A549 (cell line): Measurements from ENCODE around the gene TGIF2. TPM values are rescaled to one million over a fixed set of nuclear protein-coding genes. Genes with fewer than 3 reads are reported as not detected.

Experiments
- ATAC-seq, 2 experiments: fragments of 200-7000 bp in 1 of 2; fragments of >200 bp in 1 of 2; cut with Nextera tagmentation in 1 of 2; cut with Tn5 transposase in 1 of 2; 3 replicates each; pipeline versions ENCODE4 v1.8.0 to v1.9.1; 2018 to 2020; ENCODE audit warnings: mild to moderate bottlenecking in 1 of 2, moderate library complexity in 1 of 2
- CTCF ChIA-PET: fragments of 300-600 bp; sonication (Branson Sonifier 250); formaldehyde crosslinking; extraction: SDS; loops from one replicate; lab custom pipeline; 2021; ENCODE audit warnings: antibody characterized with exemption, inconsistent platforms; lab: Yijun Ruan, JAX
- POLR2A ChIA-PET: fragments of 350-600 bp; formaldehyde crosslinking; extraction: SDS; loops from one replicate; lab custom pipeline; 2021; ENCODE audit warnings: antibody characterized with exemption, inconsistent platforms; lab: Yijun Ruan, JAX
- DNase-seq, 2 experiments: peaks; one replicate each; pipeline versions ENCODE4 v3.0.0 to v3.0.0-alpha.2; 2011 to 2016; ENCODE audit warnings: low read depth in 1 of 2, low spot score in 1 of 2
- FAIRE-seq: peaks from 2 replicates; lab custom pipeline; 2011; peaks lifted over from hg19 to GRCh38; lab: Jason Lieb, UNC
- H3K27ac ChIP-seq, 2 experiments: fragments of >200 bp; sonication (Bioruptor Twin); formaldehyde crosslinking; 3 replicates each; pipeline ENCODE4 v1.5.1; 2016 to 2017
- H3K4me1 ChIP-seq: fragments of >200 bp; sonication (Bioruptor Twin); formaldehyde crosslinking; 3 replicates; pipeline ENCODE4 v1.6.1; 2016
- H3K4me2 ChIP-seq: fragments of >200 bp; sonication (Bioruptor Twin); formaldehyde crosslinking; 3 replicates; pipeline ENCODE4 v1.6.1; 2016
- H3K4me3 ChIP-seq: fragments of >200 bp; sonication (Bioruptor Twin); formaldehyde crosslinking; 3 replicates; pipeline ENCODE4 v1.5.1; 2016
- H3K9me3 ChIP-seq: fragments of >200 bp; sonication (Bioruptor Twin); formaldehyde crosslinking; 3 replicates; pipeline ENCODE4 v1.6.1; 2016
- BHLHE40 ChIP-seq: IDR thresholded peaks from 2 replicates; pipeline ENCODE4 v1.6.1; 2012; ENCODE audit warnings: low read depth, low read length, inconsistent platforms
- CBX2 ChIP-seq: fragments of 200-600 bp; sonication (generic); IDR thresholded peaks from 2 replicates; pipeline ENCODE4 v1.6.1; 2016; ENCODE audit warnings: low read depth, mild to moderate bottlenecking, borderline replicate concordance
- CEBPB ChIP-seq, 2 experiments: fragments of >200 bp in 1 of 2; sonication (Bioruptor Twin) in 1 of 2; formaldehyde crosslinking in 1 of 2; IDR thresholded peaks; 2 replicates each; pipeline ENCODE4 v1.6.1; 2012 to 2016
- EHF ChIP-seq: fragments of 250-450 bp; sonication (Bioruptor Pico); IDR thresholded peaks from 2 replicates; pipeline ENCODE4 v1.5.0; 2020; ENCODE audit warnings: mild to moderate bottlenecking
- ESRRA ChIP-seq: fragments of 150-350 bp; IDR thresholded peaks from 2 replicates; pipeline ENCODE4 v1.6.1; 2014; ENCODE audit warnings: mild to moderate bottlenecking, low read length, borderline replicate concordance
- FOSB ChIP-seq: fragments of 250-450 bp; sonication (Bioruptor Pico); IDR thresholded peaks from 2 replicates; pipeline ENCODE4 v1.5.0; 2020; ENCODE audit warnings: mild to moderate bottlenecking, moderate library complexity
- FOSL2 ChIP-seq, 2 experiments: fragments of 450-650 bp in 1 of 2; fragments of >200 bp in 1 of 2; sonication (Bioruptor Twin) in 1 of 2; formaldehyde crosslinking; IDR thresholded peaks; 2 replicates each; pipeline versions ENCODE4 v1.5.0 to v1.6.1; 2016 to 2020; ENCODE audit warnings: mild to moderate bottlenecking in 1 of 2, moderate library complexity in 1 of 2
- FOXS1 ChIP-seq: fragments of 250-450 bp; sonication (Bioruptor Pico); IDR thresholded peaks from 2 replicates; pipeline ENCODE4 v1.5.0; 2020; ENCODE audit warnings: mild to moderate bottlenecking, moderate library complexity
- GATA3 ChIP-seq: IDR thresholded peaks from 2 replicates; pipeline ENCODE4 v1.6.1; 2012; ENCODE audit warnings: borderline replicate concordance
- HOXA7 ChIP-seq: fragments of 250-450 bp; sonication (Bioruptor Pico); IDR thresholded peaks from 2 replicates; pipeline ENCODE4 v1.5.0; 2020; ENCODE audit warnings: mild to moderate bottlenecking, moderate library complexity
- HOXB5 ChIP-seq: fragments of 250-450 bp; sonication (Bioruptor Pico); IDR thresholded peaks from 2 replicates; pipeline ENCODE4 v1.5.0; 2020; ENCODE audit warnings: mild to moderate bottlenecking, moderate library complexity
- KDM1A ChIP-seq: fragments of 200-600 bp; sonication (generic); IDR thresholded peaks from 2 replicates; pipeline ENCODE4 v1.6.1; 2016; ENCODE audit warnings: low read depth, mild to moderate bottlenecking
- NPAS2 ChIP-seq: fragments of 250-450 bp; sonication (Bioruptor Pico); IDR thresholded peaks from 2 replicates; pipeline ENCODE4 v1.8.0; 2022; ENCODE audit warnings: mild to moderate bottlenecking, moderate library complexity, borderline replicate concordance
- NR3C1 ChIP-seq: fragments of >200 bp; sonication (Bioruptor Twin); formaldehyde crosslinking; IDR thresholded peaks from 3 replicates; pipeline ENCODE4 v1.6.1; 2017
- POLR2A ChIP-seq: IDR thresholded peaks from 2 replicates; pipeline ENCODE4 v1.6.1; 2012; ENCODE audit warnings: mild to moderate bottlenecking, low read length
- RARB ChIP-seq: fragments of 250-450 bp; sonication (Bioruptor Pico); IDR thresholded peaks from 2 replicates; pipeline ENCODE4 v1.8.0; 2021; ENCODE audit warnings: mild to moderate bottlenecking, moderate library complexity
- SMC3 ChIP-seq: fragments of >200 bp; sonication (Bioruptor Twin); formaldehyde crosslinking; IDR thresholded peaks from 3 replicates; pipeline ENCODE4 v1.6.1; 2018; ENCODE audit warnings: inconsistent platforms
- SREBF2 ChIP-seq: fragments of 450-650 bp; IDR thresholded peaks from 2 replicates; pipeline ENCODE4 v1.6.1; 2014; ENCODE audit warnings: mild to moderate bottlenecking, moderate library complexity
- TFCP2L1 ChIP-seq: fragments of 250-450 bp; sonication (Bioruptor Pico); IDR thresholded peaks from 2 replicates; pipeline ENCODE4 v1.5.0; 2021; ENCODE audit warnings: mild to moderate bottlenecking
- TP53 ChIP-seq: fragments of 250-450 bp; sonication (Bioruptor Pico); IDR thresholded peaks from 2 replicates; pipeline ENCODE4 v1.5.0; 2021; ENCODE audit warnings: mild to moderate bottlenecking, moderate library complexity
- ZC3H11A ChIP-seq: fragments of 450-650 bp; IDR thresholded peaks from 2 replicates; pipeline ENCODE4 v1.6.1; 2014; ENCODE audit warnings: antibody characterized with exemption, mild to moderate bottlenecking
- ZFP36 ChIP-seq: fragments of 450-650 bp; IDR thresholded peaks from 2 replicates; pipeline ENCODE4 v1.6.1; 2014; ENCODE audit warnings: borderline replicate concordance; ENCODE audit not compliant: partially characterized antibody
- WGBS: methylation state at CpG from one replicate; pipeline ENCODE4 v1.1.6; 2017; ENCODE audit errors: missing lambda C conversion rate; 5-methylcytosine and 5-hydroxymethylcytosine counted together
- polyA plus RNA-seq, 4 experiments: library from polyadenylated mRNA; depleted of rRNA in 3 of 4; stranded (reverse); fragments of >200 nt; fragmentation: RNase III in 1 of 4; extraction: RNeasy Plus Mini Kit Qiagen cat#74134 plus additional on column Dnase treatment in 1 of 4; gene quantifications; 2 replicates in 3 of 4; 3 replicates in 1 of 4; pipeline ENCODE4 v1.2.3, GENCODE V29; 2011 to 2017
- TF ChIP-seq, protein P1 (sequence below): fragments of >200 bp; sonication (Bioruptor Twin); formaldehyde crosslinking; IDR thresholded peaks from 2 replicates; pipeline ENCODE4 v1.6.1; 2016
- TF ChIP-seq, protein P2 (sequence below): IDR thresholded peaks from 2 replicates; pipeline ENCODE4 v1.6.1; 2012
- TF ChIP-seq, protein P3 (sequence below): IDR thresholded peaks from 2 replicates; pipeline ENCODE4 v1.6.1; 2012; ENCODE audit warnings: low read depth, borderline replicate concordance
- TF ChIP-seq, protein P4 (sequence below): fragments of 250-450 bp; sonication (Bioruptor Pico); IDR thresholded peaks from 2 replicates; pipeline ENCODE4 v1.5.0; 2020; ENCODE audit warnings: low read depth, mild to moderate bottlenecking, moderate library complexity
- TF ChIP-seq, protein P5 (sequence below): fragments of 450-650 bp; IDR thresholded peaks from 2 replicates; pipeline ENCODE4 v1.6.1; 2014; ENCODE audit warnings: antibody characterized with exemption

Gene TGIF2
- polyA plus RNA-seq, 2 of the 4 experiments (the other 2 are of a cell fraction), result 4.1 to 5.1 TPM

DNA sequence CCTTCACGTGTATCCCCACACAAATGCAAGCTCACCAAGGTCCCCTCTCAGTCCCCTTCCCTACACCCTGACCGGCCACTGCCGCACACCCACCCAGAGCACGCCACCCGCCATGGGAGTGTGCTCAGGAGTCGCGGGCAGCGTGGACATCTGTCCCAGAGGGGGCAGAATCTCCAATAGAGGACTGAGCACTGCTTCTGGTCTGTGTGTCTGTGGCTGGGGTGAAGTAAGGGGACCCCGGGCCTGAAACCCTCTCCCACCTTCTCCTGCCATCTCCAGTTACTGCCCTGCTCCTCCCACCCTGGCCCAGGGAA, 23.8 kb upstream of the TGIF2 start:
- H3K9me3 ChIP-seq, result no peaks in the 10 kb centered on the region
- H3K4me3 ChIP-seq, result no peak overlapping the region
- no peak for ATAC-seq
- ChIA-PET CTCF (interaction anchor here (1.1 to 2.1 kb wide), 4 partner anchors 56 to 205 kb away, joined by 3 to 6 read pairs (median 3); partner anchors contain the start of gene RAB5IF), POLR2A (no interaction called here)
- DNase-seq, result no peak
- FAIRE-seq, result no peak
- no peak overlapping the region for H3K27ac ChIP-seq
- WGBS, result 89% methylated on average over 5 of the region's 9 CpGs
- H3K4me2 ChIP-seq, result no peak overlapping the region
- no peaks in the 10 kb centered on the region for H3K4me1 ChIP-seq
- TF ChIP-seq POLR2A (no peak), NPAS2 (CRISPR knock-in tag) (no peak)
- TF ChIP-seq, protein P1, sequence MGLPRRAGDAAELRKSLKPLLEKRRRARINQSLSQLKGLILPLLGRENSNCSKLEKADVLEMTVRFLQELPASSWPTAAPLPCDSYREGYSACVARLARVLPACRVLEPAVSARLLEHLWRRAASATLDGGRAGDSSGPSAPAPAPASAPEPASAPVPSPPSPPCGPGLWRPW, result no peak

DNA sequence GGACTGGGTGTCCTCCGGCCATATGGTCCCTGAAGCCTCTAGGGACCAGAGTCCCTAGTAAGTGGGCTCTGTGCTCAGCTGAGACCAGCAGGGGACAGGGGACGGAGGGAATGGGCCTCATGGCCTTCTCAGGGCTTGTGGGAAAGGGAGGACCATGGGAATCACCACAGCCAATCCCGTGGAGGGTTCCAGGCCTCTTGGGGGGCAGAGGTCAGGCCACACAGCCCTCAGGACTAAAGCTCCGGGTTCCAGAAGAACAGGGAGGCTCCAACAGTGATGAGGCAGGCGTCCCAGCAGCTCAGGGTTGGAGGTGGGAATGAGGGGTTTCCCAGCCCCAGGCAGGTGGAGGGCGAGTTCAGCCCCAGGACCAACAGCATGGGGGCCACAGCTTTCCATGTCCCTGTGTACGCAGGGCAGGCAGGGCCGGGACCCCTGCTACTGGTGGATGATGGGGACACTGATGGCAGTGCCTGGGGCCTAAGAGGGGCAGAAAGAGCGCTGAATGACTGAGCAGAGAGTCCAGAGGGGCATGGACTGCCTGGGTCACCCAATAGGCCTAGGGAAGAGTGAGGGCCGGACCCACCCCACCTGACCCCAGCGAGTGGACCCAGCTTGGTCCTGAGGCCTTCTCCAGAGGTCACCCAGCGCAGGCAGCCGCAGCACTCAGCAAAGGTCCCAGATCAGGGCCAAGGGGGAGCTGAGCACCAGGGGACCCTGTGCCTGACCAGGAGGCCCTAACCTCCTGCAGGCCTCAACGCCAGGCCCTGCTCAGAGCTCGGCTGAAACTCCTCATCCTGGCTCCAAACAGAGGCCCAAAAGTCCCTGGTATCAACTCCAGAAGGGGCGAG, 23.2 kb upstream of the TGIF2 start:
- ChIA-PET CTCF (interaction anchor here (1.1 to 2.1 kb wide), 4 partner anchors 9 to 127 kb away, joined by 3 to 6 read pairs (median 4); partner anchors contain the start of genes MYL9 and RAB5IF), POLR2A (no interaction called here)
- no peaks in the 10 kb centered on the region for H3K9me3 ChIP-seq
- DNase-seq, result no peak
- TF ChIP-seq FOSB, result no peak
- no peak for TF ChIP-seq RARB (CRISPR knock-in tag)
- TF ChIP-seq SREBF2, result no peak
- no peak for TF ChIP-seq NR3C1
- TF ChIP-seq, protein P2, sequence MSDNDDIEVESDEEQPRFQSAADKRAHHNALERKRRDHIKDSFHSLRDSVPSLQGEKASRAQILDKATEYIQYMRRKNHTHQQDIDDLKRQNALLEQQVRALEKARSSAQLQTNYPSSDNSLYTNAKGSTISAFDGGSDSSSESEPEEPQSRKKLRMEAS, result no peak
- no peak for TF ChIP-seq SMC3
- TF ChIP-seq GATA3, result no peak
- no peak for TF ChIP-seq HOXB5
- TF ChIP-seq, all 56 proteins: peak for 0
- no peak for FAIRE-seq
- Histone ChIP-seq H3K4me1 (no peaks in the 10 kb centered on the region), H3K4me3 (no peak overlapping the region), H3K4me2 (no peak overlapping the region), H3K27ac (no peak overlapping the region)
- ATAC-seq, result peak in 1 of 2 experiments; percentile 15; a peak in 2 of 6 replicates
- 75% methylated on average over 10 of the region's 16 CpGs for WGBS

DNA sequence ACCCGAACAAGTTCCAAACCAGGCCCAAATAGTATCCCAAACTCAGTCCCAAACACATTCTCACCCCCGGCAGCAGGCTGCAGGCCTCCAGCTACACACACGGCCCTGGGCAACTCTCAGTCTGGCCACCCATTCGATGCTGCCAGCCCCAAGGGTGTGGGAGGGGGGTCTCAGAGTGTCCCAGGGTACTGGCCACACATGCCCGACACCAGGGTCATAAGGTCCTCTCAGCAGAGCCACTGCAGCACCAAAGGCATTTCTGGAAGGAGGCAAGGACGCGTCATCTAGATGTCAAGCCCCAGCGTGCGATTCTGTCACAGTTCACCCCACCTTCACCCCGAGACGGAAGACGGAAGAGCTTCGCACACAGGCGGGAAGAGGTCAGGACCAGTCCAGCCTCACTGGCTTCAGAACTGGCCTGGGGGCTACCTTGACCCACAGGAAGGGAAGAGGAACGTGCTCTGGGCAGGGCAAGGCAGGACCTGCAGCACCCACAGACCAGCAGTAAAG, 22.6 kb upstream of the TGIF2 start:
- no peak for DNase-seq
- no peak for FAIRE-seq
- Histone ChIP-seq H3K4me1 (no peaks in the 10 kb centered on the region), H3K4me3 (no peak overlapping the region), H3K4me2 (no peak overlapping the region), H3K27ac (no peak overlapping the region), H3K9me3 (no peaks in the 10 kb centered on the region)
- ChIA-PET CTCF (interaction anchor here (0.7 to 3.4 kb wide), 6 partner anchors 9 to 1111 kb away, joined by 3 to 21 read pairs (median 3); partner anchors contain the start of genes MYL9 and RAB5IF), POLR2A (no interaction called here)
- peak in 1 of 2 experiments; percentile 14; a peak in 1 of 6 replicates for ATAC-seq
- WGBS, result 75% methylated on average over 8 of the region's 15 CpGs
- TF ChIP-seq BHLHE40 (no peak), NPAS2 (CRISPR knock-in tag) (no peak), FOXS1 (CRISPR knock-in tag) (no peak), CEBPB (IDR thresholded peaks at IDR 0.05) (no peak), EHF (CRISPR knock-in tag) (no peak)
- TF ChIP-seq, protein P3, sequence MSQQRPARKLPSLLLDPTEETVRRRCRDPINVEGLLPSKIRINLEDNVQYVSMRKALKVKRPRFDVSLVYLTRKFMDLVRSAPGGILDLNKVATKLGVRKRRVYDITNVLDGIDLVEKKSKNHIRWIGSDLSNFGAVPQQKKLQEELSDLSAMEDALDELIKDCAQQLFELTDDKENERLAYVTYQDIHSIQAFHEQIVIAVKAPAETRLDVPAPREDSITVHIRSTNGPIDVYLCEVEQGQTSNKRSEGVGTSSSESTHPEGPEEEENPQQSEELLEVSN, result no peak
- TF ChIP-seq, protein P4, sequence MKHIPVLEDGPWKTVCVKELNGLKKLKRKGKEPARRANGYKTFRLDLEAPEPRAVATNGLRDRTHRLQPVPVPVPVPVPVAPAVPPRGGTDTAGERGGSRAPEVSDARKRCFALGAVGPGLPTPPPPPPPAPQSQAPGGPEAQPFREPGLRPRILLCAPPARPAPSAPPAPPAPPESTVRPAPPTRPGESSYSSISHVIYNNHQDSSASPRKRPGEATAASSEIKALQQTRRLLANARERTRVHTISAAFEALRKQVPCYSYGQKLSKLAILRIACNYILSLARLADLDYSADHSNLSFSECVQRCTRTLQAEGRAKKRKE, result no peak
- TF ChIP-seq, protein P2, result no peak

DNA sequence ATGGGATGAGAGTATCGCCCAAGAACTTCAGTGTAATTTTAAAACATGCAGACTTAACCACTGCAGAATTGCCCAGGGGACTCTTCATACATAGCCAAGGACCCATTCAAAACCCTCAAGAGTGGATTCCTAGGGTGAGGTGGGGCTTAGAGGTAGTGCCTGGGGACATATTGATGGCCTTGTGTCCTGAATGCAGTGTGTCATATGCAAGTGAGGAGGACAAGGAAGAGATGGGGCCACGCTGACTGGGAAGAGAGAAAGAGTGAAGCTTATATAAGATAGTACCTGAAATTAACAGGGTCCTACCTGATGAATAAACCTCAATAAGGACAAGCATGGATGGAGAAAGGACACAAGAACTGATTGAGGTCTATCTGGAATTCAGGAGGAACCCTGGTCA, 18.1 kb upstream of the TGIF2 start:
- no peaks in the 10 kb centered on the region for H3K4me1 ChIP-seq
- ATAC-seq (no peak), FAIRE-seq (no peak)
- H3K27ac ChIP-seq, result no peak overlapping the region
- TF ChIP-seq KDM1A (no peak), TP53 (CRISPR knock-in tag) (no peak), HOXA7 (CRISPR knock-in tag) (no peak), CBX2 (no peak), FOSB (no peak), ESRRA (no peak), TFCP2L1 (CRISPR knock-in tag) (no peak), SREBF2 (no peak), ZC3H11A (no peak), ZFP36 (no peak), EHF (CRISPR knock-in tag) (no peak), FOSL2 (IDR thresholded peaks at IDR 0.05) (no peak), FOSL2 (CRISPR knock-in tag; IDR thresholded peaks at IDR 0.05) (no peak), BHLHE40 (no peak)
- TF ChIP-seq, protein P5, sequence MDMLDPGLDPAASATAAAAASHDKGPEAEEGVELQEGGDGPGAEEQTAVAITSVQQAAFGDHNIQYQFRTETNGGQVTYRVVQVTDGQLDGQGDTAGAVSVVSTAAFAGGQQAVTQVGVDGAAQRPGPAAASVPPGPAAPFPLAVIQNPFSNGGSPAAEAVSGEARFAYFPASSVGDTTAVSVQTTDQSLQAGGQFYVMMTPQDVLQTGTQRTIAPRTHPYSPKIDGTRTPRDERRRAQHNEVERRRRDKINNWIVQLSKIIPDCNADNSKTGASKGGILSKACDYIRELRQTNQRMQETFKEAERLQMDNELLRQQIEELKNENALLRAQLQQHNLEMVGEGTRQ, result no peak
- TF ChIP-seq, all 56 proteins: peak for 0
- H3K9me3 ChIP-seq, result no peaks in the 10 kb centered on the region
- H3K4me3 ChIP-seq, result no peak overlapping the region
- no peak overlapping the region for H3K4me2 ChIP-seq
- CTCF ChIA-PET, result interaction anchor here (0.9 kb wide), 1 partner anchor 16 kb away, joined by 3 read pairs; no protein-coding TSS in a partner anchor
- DNase-seq, result no peak
- POLR2A ChIA-PET, result no interaction called here
- WGBS, result 44% methylated on average over 2 of the region's 2 CpGs
